Limb (tissue), 2 donors: ENCODE measurements around the gene ASF1B.
A peak's percentile ranks its signal among the peaks of the same experiment; 100 is the strongest.

ENCODE experiments used
- DNase-seq, 2 donors: peaks; one replicate each; pipeline ENCODE4 v3.0.0-alpha.2; 2016; ENCODE audit errors: extremely low spot score in 2 of 2

ASF1B gene

GRCh38 chr19:14111486-14111885 lies 24.9 kb downstream of the ASF1B start:
- no peak for DNase-seq

- no peak for DNase-seq
Observed at GRCh38 chr19:14110650-14111049, 25.7 kb downstream of the ASF1B start.

DNA sequence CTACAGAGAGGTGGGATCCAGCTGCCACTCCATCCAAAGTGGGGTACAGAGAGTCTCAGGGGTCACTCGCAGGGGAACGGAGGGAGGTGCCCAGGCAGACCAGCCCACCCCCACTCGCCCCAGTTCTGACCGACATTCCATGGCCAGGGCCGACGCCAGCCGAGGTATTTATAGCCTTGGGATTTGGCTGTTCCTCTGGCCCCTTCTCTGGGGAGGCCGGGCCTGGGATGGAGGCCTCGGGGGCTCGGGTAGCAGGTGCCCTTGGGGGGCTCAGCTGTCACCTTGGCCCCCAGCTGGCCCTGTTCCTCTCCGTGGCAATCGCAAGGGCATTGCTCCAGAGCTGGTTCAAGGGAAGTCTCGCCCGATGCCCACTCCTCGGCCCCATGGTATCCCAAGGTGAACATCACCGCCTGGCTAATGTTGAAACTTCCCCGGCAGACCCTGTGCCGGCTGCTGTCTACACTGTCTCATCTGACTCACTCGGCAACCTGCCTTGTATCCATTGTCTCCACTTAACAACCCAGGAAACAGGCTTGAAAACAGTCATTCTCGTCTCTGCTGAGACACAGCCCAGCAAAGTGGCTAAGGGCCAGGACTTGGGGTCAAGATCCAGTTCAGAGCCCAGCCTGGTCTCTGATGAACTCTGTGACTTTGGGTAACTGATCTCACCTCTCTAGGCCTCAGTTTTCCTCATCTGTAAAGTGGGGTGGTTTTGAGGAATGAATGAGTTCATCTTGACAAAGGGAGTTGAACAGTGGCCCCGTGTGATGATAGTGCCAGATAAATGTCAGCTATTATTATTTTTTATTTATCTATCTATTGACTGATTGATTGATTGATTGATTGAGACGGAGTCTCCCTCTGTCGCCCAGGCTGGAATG lies 28.6 kb downstream of the ASF1B start:
- DNase-seq, result no peak

DNA sequence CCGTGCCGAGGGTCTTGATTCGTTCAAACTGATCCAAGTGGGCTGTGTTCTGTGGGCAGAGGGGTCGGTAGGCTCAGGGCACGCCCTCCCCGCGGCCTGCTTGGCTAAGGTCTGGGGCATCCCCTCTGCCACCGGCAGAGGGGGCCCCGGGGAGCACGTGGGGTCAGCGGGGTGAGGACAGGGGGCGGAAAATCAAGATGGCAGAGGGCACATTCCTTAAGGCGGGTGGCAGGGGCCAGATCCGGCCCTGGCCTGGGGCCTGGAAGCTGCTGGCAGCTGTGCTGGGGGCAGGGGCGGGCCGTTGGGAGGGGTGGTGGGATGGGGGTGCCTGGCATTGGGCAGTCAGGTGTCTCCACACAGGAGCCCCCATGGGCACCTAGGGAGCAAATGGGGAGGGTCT lies 29.5 kb downstream of the ASF1B start:
- no peak for DNase-seq

DNA sequence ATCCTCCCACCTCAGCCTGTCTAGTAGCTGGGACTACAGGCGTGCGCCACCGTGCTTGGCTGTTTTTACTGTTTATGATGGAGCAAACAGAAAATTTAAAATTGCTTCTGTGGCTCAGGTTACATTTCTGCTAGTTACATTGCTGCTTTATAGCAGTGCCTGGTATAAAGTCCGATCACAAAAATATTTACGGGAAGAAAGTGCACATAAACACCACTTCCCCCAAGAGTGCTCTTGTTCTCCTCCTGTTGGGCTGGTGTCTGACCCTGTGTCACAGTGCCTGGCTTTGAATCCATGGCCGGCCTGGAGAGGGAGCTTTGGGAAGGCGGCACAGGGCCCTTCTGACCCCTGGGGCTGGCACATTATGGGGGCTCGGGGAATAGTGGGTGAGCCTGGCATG lies 30.7 kb downstream of the ASF1B start:
- DNase-seq, result no peak

DNA sequence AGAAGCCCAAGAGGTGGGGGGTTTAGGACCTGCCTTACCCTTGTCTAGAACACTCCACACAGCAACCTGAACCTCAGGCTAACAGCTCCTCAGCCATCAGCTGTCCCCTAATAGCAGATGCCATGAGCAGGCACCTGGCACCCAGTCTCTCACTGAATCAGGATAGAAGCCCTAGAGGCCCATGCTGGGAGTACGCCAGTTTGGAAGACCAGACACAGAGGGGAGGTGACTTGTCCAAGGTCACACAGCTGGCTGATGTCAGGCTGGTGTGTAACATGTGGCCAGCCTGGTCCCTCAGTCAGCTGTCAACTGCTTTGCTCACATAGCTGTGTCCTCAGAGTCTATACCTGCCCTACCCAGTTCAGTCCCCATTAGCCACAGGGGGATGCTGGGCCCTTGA lies 33.1 kb downstream of the ASF1B start:
- no peak for DNase-seq

GRCh38 chr19:14102756-14103155 lies 33.6 kb downstream of the ASF1B start:
- no peak for DNase-seq

DNA sequence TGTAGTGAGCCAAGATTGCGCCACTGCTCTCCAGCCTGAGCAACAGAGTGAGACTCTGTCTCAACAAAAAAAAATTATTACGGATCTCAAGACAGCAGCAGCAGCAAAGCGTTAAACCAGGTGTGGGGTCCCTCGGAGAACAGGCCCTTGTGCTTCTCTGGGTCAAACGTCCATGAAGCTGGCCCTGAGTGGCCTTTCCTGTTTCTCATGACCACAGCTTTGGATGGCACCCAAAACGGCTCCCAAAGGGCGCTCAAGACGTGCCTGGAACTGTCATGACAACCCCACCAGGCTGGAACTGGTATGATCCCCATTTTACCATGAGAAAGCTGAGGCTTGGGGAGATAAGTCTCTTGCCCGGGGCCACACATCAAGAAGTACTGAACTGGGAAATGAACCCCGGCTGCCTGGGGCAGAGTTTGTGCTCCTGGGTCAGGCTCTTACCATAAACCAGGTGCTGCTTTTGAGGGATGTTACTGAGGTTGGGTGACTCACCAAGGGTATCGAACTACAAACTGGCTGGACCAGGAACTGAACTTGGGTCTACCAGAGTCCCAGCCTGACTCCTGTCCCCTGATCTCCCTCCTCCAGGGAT lies 34.2 kb downstream of the ASF1B start:
- DNase-seq, result no peak

DNA sequence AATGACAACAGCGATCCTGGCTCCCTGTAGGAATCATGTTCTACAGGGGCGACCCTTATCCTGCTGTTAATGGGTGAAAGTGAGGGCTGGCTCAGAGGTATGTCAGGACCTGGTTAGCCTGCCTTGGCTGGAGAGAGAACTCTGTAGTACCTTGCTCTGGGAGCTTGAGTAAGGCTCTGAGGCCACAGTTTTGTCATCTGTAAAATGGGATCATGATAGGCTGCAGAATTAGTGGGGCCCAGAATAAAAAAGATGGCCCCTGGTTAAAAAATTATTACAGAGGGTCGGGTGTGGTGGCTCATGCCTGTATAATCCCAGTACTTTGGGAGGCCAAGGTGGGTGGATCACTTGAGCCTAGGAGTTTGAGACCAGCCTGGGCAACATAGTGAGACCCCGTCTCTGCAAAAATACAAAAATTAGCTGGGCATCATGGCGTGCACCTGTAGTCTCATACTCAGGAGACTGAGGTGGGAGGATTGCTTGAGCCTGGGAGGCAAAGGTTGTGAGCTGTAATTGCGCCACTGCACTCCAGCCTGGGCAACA lies 35.3 kb downstream of the ASF1B start:
- no peak for DNase-seq

DNA sequence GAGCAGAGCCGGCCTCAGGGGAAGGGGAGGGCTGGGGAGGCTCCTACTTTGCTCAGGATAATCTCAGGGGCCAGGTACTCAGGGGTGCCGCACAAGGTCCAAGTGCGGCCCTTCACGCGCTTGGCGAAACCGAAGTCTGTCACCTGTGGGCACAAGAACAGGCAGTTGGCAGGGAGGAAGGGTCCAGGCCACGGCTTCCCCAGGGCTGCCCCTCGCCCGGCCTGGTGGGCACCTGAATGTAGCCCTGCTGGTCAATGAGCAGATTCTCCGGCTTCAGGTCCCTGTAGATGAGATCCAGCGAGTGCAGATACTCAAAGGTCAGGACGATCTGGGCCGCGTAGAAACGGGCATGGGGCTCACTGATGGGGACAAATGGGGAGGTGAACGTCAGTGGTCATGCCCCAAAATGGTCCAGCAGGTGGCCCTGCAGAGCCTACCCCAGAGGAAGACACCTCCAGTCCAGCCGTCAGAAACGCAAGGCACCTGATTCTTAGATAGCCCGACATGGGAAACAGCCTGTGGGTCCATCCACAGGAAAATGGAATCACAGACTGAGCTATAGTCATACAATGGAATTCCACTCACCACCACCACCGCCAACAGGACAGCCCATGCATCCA lies 38.7 kb downstream of the ASF1B start:
- no peak for DNase-seq

GRCh38 chr19:14096272-14096992 lies 40.0 kb downstream of the ASF1B start:
- no peak for DNase-seq

GRCh38 chr19:14094854-14095253 lies 41.5 kb downstream of the ASF1B start:
- no peak for DNase-seq

- no peak for DNase-seq
Observed at GRCh38 chr19:14093117-14093823, 43.1 kb downstream of the ASF1B start.

DNA sequence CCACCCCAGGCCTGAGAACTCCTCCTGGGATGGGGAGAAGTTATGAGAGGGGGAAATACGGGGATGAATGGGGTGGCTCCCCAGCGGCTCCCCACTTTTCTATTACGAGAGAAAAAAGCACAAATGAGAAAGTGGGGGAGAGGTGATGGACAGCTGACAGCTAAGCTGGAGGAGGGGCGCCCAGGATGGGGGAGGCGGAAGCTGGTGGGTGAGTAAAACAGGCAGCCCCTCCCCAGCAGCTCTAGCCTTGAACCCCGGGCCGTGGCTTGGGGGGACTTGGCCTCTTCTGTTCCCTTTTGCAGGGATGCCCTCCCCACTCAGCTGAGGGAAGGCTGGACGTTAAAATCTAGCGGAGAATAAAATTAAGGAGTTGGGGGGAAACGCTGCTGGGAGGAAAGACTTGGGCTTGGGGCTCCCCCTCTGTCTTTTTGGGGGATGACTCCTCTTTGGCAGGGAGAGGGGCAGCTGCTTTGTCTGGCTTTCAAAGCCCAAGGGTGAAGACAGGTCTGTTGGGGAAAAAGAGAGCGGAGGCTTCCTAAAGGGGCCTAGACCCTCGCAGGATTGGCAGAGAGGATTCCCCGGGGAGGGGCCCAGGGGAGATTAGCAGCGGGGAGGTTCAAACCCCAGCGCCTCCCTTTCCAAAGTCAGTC lies 44.5 kb downstream of the ASF1B start:
- no peak for DNase-seq

GRCh38 chr19:14091081-14091812 lies 45.1 kb downstream of the ASF1B start:
- DNase-seq, result peak; percentile 68 to 82

DNA sequence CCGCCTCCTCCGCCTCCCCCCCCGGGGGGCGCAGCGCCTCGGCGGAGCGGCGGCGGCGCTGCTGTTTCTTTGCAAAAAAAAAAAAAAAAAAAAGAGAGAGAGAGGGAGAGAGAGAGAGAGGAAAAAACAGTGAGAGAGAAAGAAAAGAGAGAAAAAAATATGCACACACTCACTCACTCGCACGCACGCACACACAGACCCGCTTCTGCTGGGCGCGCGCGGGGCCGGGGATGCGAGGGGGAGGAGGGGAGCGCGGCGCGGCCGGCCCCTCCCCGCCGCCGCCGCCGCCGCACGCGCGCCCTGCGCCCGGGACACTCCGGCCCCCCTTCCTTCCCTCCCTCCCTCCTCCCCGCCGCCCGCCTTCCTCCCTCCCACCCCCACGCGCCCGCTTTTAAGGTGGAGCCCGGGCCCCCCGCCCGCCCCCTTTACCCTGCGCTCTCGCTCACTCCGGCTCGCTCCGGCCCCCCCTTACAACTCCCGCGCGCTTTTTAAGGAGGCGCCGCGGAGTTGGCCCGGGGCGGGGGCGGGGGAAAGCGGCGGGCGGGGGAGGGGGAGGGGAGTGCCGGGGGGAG lies 45.8 kb downstream of the ASF1B start, which contains the start of gene SAMD1:
TSS of gene SAMD1 (minus strand) at position 243 of the 572 bp plus-strand sequence.
- DNase-seq, result peak; percentile 90 to 94

GRCh38 chr19:14089662-14090508 lies 46.5 kb downstream of the ASF1B start:
- DNase-seq, result peak in 1 of 2 donors; percentile 74

DNA sequence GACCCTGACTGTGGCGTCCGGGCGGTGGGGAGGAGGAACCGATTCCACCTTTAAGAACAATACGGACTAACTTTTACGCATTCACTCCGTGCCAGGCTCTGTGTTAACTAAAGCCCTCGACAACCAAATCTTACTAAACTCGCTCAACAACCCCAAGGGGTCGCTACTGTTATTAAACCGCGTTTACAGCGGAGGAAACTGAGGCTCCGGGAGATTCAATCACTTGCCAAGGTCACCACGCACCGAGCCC lies 47.1 kb downstream of the ASF1B start:
- no peak for DNase-seq
